ENCODE data around the gene AURKAIP1.

DNA sequence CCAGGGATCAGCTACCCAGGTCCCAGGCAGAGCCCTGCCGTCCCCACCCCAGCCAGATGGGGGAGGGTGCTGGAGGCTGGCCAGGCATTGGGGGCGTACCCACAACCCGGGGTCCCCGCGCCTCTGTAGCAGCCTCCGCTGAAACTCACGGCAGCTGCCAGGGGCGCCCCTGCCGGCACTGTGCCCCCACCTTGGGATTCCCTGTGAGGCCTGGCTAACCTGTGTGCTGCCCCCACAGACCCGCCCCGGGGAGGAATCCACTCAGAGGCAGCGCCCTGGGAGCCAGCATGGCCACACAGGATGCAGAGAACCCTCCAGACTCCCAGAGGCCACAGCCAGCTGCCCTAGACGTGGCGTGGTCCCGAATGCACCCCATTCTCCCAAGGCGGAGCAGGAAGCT, 29.6 kb downstream of the AURKAIP1 start:
- TF ChIP-seq GATA3 (IDR thresholded peaks at IDR 0.05; ENCODE audit: low read depth, low read length) = no peak
- TF ChIP-seq GATA2 (IDR thresholded peaks at IDR 0.05; ENCODE audit: low read depth, low read length) = no peak

Measured in SH-SY5Y (cell line).